ENCODE measurements around the gene GMDS. TPM values are rescaled to one million over a fixed set of nuclear protein-coding genes. Genes with fewer than 3 reads are reported as not detected.

Gene GMDS
- polyA plus RNA-seq, 1 of the 3 experiments (the other 2 are of a cell fraction): 12.3 TPM

DNA sequence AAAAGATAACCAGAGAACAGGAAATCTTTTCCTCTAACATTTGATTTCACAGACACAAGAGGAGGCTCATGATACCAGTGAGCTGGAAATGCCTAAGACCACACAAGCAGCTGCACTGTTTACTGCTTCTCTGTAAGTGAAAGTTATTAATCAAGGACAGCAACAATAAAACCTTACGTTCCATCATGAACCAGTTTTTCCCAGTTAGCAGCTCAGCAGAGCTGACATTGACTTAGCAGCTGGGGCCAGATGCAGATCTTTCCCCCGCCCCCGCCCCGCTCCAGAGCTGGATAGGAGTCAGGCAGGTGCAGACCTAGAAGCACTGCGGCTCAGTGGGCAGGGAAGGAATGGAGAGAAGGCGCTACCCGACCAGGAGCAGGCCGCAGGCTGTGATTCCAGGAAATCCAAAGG lies 275.2 kb downstream of the GMDS start:
- H2AFZ ChIP-seq (ENCODE audit: low read depth): no peak overlapping the region
- H3K27ac ChIP-seq (ENCODE audit: low read depth in 2 of 2, low read length in 1 of 2): no peak overlapping the region
- H3K27me3 ChIP-seq (ENCODE audit: insufficient read depth): no peaks in the 10 kb centered on the region
- no peaks in the 10 kb centered on the region for H3K79me2 ChIP-seq (ENCODE audit: insufficient read depth)
- ChIA-PET CTCF (interaction anchor here (1.0 kb wide), 1 partner anchor 26 kb away, joined by 3 read pairs; no protein-coding TSS in a partner anchor), POLR2A (no interaction called here)
- H3K4me1 ChIP-seq (ENCODE audit: control insufficient read depth in 1 of 2, insufficient read depth in 2 of 2, low read depth in 1 of 2, low read length in 1 of 2): peaks cover 0 to 16% of the 10 kb centered on the region in 2 experiments; a peak in 2 of 4 replicates
- DNase-seq: no peak
- TF ChIP-seq TAF1 (IDR thresholded peaks at IDR 0.05; ENCODE audit: borderline replicate concordance, low read depth, low read length): no peak
- TF ChIP-seq TEAD4 (IDR thresholded peaks at IDR 0.05; ENCODE audit: borderline replicate concordance, insufficient read depth): no peak
- no peak for TF ChIP-seq GATA2 (CRISPR knock-in tag; IDR thresholded peaks at IDR 0.05)
- no peak for TF ChIP-seq RFX5 (IDR thresholded peaks at IDR 0.05; ENCODE audit: low read length)
- TF ChIP-seq, protein P1, sequence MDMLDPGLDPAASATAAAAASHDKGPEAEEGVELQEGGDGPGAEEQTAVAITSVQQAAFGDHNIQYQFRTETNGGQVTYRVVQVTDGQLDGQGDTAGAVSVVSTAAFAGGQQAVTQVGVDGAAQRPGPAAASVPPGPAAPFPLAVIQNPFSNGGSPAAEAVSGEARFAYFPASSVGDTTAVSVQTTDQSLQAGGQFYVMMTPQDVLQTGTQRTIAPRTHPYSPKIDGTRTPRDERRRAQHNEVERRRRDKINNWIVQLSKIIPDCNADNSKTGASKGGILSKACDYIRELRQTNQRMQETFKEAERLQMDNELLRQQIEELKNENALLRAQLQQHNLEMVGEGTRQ (IDR thresholded peaks at IDR 0.05; ENCODE audit: borderline replicate concordance, low read depth, low read length): no peak
- TF ChIP-seq, protein P2, sequence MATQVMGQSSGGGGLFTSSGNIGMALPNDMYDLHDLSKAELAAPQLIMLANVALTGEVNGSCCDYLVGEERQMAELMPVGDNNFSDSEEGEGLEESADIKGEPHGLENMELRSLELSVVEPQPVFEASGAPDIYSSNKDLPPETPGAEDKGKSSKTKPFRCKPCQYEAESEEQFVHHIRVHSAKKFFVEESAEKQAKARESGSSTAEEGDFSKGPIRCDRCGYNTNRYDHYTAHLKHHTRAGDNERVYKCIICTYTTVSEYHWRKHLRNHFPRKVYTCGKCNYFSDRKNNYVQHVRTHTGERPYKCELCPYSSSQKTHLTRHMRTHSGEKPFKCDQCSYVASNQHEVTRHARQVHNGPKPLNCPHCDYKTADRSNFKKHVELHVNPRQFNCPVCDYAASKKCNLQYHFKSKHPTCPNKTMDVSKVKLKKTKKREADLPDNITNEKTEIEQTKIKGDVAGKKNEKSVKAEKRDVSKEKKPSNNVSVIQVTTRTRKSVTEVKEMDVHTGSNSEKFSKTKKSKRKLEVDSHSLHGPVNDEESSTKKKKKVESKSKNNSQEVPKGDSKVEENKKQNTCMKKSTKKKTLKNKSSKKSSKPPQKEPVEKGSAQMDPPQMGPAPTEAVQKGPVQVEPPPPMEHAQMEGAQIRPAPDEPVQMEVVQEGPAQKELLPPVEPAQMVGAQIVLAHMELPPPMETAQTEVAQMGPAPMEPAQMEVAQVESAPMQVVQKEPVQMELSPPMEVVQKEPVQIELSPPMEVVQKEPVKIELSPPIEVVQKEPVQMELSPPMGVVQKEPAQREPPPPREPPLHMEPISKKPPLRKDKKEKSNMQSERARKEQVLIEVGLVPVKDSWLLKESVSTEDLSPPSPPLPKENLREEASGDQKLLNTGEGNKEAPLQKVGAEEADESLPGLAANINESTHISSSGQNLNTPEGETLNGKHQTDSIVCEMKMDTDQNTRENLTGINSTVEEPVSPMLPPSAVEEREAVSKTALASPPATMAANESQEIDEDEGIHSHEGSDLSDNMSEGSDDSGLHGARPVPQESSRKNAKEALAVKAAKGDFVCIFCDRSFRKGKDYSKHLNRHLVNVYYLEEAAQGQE (IDR thresholded peaks at IDR 0.05; ENCODE audit: low read depth, low read length): no peak
- TF ChIP-seq SIN3A (IDR thresholded peaks at IDR 0.05; ENCODE audit: borderline replicate concordance, low read depth, low read length): no peak
- TF ChIP-seq MEF2A (IDR thresholded peaks at IDR 0.05; ENCODE audit: borderline replicate concordance, low read depth): no peak
- TF ChIP-seq, protein P3, sequence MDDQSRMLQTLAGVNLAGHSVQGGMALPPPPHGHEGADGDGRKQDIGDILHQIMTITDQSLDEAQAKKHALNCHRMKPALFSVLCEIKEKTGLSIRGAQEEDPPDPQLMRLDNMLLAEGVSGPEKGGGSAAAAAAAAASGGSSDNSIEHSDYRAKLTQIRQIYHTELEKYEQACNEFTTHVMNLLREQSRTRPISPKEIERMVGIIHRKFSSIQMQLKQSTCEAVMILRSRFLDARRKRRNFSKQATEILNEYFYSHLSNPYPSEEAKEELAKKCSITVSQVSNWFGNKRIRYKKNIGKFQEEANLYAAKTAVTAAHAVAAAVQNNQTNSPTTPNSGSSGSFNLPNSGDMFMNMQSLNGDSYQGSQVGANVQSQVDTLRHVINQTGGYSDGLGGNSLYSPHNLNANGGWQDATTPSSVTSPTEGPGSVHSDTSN (IDR thresholded peaks at IDR 0.05): no peak
- TF ChIP-seq ELF1 (IDR thresholded peaks at IDR 0.05): no peak
- TF ChIP-seq, protein P4, sequence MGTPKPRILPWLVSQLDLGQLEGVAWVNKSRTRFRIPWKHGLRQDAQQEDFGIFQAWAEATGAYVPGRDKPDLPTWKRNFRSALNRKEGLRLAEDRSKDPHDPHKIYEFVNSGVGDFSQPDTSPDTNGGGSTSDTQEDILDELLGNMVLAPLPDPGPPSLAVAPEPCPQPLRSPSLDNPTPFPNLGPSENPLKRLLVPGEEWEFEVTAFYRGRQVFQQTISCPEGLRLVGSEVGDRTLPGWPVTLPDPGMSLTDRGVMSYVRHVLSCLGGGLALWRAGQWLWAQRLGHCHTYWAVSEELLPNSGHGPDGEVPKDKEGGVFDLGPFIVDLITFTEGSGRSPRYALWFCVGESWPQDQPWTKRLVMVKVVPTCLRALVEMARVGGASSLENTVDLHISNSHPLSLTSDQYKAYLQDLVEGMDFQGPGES (IDR thresholded peaks at IDR 0.05; ENCODE audit: low read depth, low read length): no peak
- TF ChIP-seq NRF1 (IDR thresholded peaks at IDR 0.05; ENCODE audit: low read depth, low read length): no peak
- TF ChIP-seq, protein P5, sequence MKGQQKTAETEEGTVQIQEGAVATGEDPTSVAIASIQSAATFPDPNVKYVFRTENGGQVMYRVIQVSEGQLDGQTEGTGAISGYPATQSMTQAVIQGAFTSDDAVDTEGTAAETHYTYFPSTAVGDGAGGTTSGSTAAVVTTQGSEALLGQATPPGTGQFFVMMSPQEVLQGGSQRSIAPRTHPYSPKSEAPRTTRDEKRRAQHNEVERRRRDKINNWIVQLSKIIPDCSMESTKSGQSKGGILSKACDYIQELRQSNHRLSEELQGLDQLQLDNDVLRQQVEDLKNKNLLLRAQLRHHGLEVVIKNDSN (IDR thresholded peaks at IDR 0.05; ENCODE audit: borderline replicate concordance, low read depth): no peak
- TF ChIP-seq SMC3 (IDR thresholded peaks at IDR 0.05; ENCODE audit: low read depth, low read length): no peak
- no peak for TF ChIP-seq FOSL2 (IDR thresholded peaks at IDR 0.05; ENCODE audit: borderline replicate concordance, low read depth)
- no peak for TF ChIP-seq EP300 (IDR thresholded peaks at IDR 0.05; ENCODE audit: borderline replicate concordance in 1 of 2, low read depth in 1 of 2, low read length in 1 of 2)
- no peak for TF ChIP-seq MXI1 (IDR thresholded peaks at IDR 0.05; ENCODE audit: low read depth, low read length)
- no peak overlapping the region for H3K9ac ChIP-seq
- H3F3A ChIP-seq (replicated peaks; ENCODE audit: insufficient read depth): no peaks in the 10 kb centered on the region
- no peaks in the 10 kb centered on the region for H4K20me1 ChIP-seq (ENCODE audit: insufficient read depth)
- no peak overlapping the region for H3K4me3 ChIP-seq (ENCODE audit: low read depth in 2 of 2, low read length in 1 of 2)
- H3K9me3 ChIP-seq: no peaks in the 10 kb centered on the region
- no peaks in the 10 kb centered on the region for H3K36me3 ChIP-seq (replicated peaks in 1 of 2; ENCODE audit: control insufficient read depth in 1 of 2, insufficient read depth in 2 of 2, low read length in 1 of 2)
- no peak overlapping the region for H3K4me2 ChIP-seq
- H3K9me2 ChIP-seq: no peaks in the 10 kb centered on the region
- 95% methylated on average over 8 of the region's 8 CpGs for WGBS (ENCODE audit: low lambda C conversion rate)

All from SK-N-SH (cell line).